Measurements from ENCODE around the gene C5orf58.

The C5orf58 gene

DNA sequence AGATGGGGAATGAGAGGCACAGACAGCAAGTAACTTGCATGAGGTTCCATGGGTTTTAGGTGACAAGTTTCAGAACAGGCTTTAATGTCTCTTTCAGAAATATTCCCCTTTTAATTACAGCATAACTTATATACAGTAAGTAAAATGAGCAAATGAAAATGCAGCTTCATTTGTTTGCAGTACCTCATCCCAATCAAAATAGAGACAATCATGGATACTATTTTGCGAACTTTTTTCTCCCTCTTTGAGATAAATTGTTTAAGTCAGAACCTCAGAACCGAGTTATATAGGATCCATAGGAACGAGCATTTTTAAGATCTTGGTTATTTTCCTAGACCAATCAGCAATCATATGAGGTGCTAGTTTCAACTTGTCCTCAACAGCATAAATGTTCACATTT lies 61.3 kb downstream of the C5orf58 start:
- DNase-seq (ENCODE audit: low read depth, low spot score) = no peak
- TF ChIP-seq POLR2AphosphoS5 (IDR thresholded peaks at IDR 0.05; ENCODE audit: borderline replicate concordance, low read depth, low read length) = no peak
- no peak for TF ChIP-seq FOXP2 (optimal IDR thresholded peaks at IDR 0.05; ENCODE audit: control extremely low read depth, extremely low read length, insufficient read depth)
- TF ChIP-seq EZH2 (IDR thresholded peaks at IDR 0.05) = no peak
- no peak overlapping the region for H3K27ac ChIP-seq
- H3K36me3 ChIP-seq (ENCODE audit: insufficient read depth, low read length) = no peaks in the 10 kb centered on the region
- no peak overlapping the region for H3K9ac ChIP-seq (ENCODE audit: insufficient read length)
- H3K9me3 ChIP-seq (ENCODE audit: low read depth, low read length) = no peaks in the 10 kb centered on the region
- H3K4me3 ChIP-seq = no peak overlapping the region

DNA sequence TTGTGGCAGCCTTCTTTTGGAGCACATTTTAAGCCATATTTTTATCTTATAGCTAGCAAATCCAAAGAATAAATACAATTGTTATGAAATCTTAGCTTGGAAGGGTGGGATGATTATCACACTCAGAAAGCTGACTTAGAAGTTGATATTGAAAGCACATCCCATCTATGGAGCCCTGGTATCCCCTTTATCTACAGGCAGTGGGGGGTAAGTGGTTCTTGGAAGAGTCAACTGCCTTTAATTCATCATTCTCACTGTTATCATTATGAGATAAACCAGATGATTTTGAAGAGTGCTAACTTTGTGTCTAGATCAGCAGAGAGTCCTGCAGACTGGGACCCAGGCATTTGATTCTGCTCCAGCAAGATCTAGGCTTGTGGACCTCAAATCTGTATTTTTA lies 61.8 kb downstream of the C5orf58 start:
- DNase-seq (ENCODE audit: low read depth, low spot score) = no peak
- Histone ChIP-seq H3K36me3 (ENCODE audit: insufficient read depth, low read length) (no peaks in the 10 kb centered on the region), H3K9ac (ENCODE audit: insufficient read length) (no peak overlapping the region), H3K9me3 (ENCODE audit: low read depth, low read length) (no peaks in the 10 kb centered on the region), H3K4me3 (no peak overlapping the region), H3K27ac (no peak overlapping the region)
- TF ChIP-seq EZH2 (IDR thresholded peaks at IDR 0.05) (no peak), FOXP2 (optimal IDR thresholded peaks at IDR 0.05; ENCODE audit: control extremely low read depth, extremely low read length, insufficient read depth) (no peak), POLR2AphosphoS5 (IDR thresholded peaks at IDR 0.05; ENCODE audit: borderline replicate concordance, low read depth, low read length) (no peak)

All from SK-N-MC (cell line).